Prostate gland (tissue), 2 donors: ENCODE measurements around the gene GAGE12J. TPM values are rescaled to one million over a fixed set of nuclear protein-coding genes. Genes with fewer than 3 reads are reported as not detected.
"Not testable (repeated sequence)": the region's sequence is repeated elsewhere in the genome, so short reads cannot be mapped to it uniquely, and the experiment has no call there.

Experiments used
- DNase-seq: peaks from one replicate; pipeline ENCODE4 v3.0.0-alpha.2; 2019; ENCODE audit warnings: low spot score
- H3K27ac ChIP-seq, 2 donors: fragments of 200-600 bp; sonication (generic); 2 replicates each; pipeline ENCODE4 v1.5.1; 2017 to 2019
- H3K27me3 ChIP-seq: fragments of 200-600 bp; sonication (generic); replicated peaks from 2 replicates; pipeline ENCODE4 v1.5.1; 2019; ENCODE audit not compliant: insufficient read depth
- H3K36me3 ChIP-seq, 2 donors: fragments of 200-600 bp; sonication (generic); 1 replicate in 1 of 2; 2 replicates in 1 of 2; pipeline versions ENCODE4 v1.5.1 to v1.8.1; 2017 to 2019
- H3K4me1 ChIP-seq: fragments of 200-600 bp; sonication (generic); replicated peaks from 2 replicates; pipeline ENCODE4 v1.5.1; 2019
- H3K4me3 ChIP-seq, 2 donors: fragments of 200-600 bp; sonication (generic); 2 replicates each; pipeline ENCODE4 v1.5.1; 2017 to 2019
- H3K9me3 ChIP-seq: fragments of 200-600 bp; sonication (generic); 2 replicates; pipeline ENCODE4 v1.5.1; 2017
- POLR2A ChIP-seq: fragments of 450-650 bp; IDR thresholded peaks from one replicate; pipeline ENCODE4 v1.6.1; 2016; ENCODE audit warnings: antibody characterized with exemption, mild to moderate bottlenecking
- POLR2AphosphoS5 ChIP-seq: sonication (generic); formaldehyde crosslinking; IDR thresholded peaks from one replicate; pipeline ENCODE4 v1.6.1; 2017; ENCODE audit warnings: antibody characterized with exemption
- WGBS: methylation state at CpG from one replicate; pipeline ENCODE4 v1.1.5; 2018; 5-methylcytosine and 5-hydroxymethylcytosine counted together
- intact Hi-C: fragments of 100-400 bp; cut with DNase I; formaldehyde crosslinking; loops from one replicate; pipeline ENCODE4 v1.14.2; 2022
- total RNA-seq, 2 donors: library from RNA; depleted of rRNA; stranded (reverse); fragments of >200 nt; gene quantifications; one replicate each; pipeline ENCODE4 v1.1.0, GENCODE V29; 2016
- TF ChIP-seq, protein P1 (sequence below), 4 experiments: fragments of 200-600 bp in 2 of 4; fragments of 450-650 bp in 2 of 4; sonication (generic) in 2 of 4; IDR thresholded peaks; 1 replicate in 3 of 4; 2 replicates in 1 of 4; pipeline ENCODE4 v1.5.1; 2016 to 2019; ENCODE audit warnings: antibody characterized with exemption in 4 of 4, mild to moderate bottlenecking in 2 of 4, moderate library complexity in 2 of 4

The GAGE12J gene
- total RNA-seq, 2 donors from 2014 or later, result not detected

DNA sequence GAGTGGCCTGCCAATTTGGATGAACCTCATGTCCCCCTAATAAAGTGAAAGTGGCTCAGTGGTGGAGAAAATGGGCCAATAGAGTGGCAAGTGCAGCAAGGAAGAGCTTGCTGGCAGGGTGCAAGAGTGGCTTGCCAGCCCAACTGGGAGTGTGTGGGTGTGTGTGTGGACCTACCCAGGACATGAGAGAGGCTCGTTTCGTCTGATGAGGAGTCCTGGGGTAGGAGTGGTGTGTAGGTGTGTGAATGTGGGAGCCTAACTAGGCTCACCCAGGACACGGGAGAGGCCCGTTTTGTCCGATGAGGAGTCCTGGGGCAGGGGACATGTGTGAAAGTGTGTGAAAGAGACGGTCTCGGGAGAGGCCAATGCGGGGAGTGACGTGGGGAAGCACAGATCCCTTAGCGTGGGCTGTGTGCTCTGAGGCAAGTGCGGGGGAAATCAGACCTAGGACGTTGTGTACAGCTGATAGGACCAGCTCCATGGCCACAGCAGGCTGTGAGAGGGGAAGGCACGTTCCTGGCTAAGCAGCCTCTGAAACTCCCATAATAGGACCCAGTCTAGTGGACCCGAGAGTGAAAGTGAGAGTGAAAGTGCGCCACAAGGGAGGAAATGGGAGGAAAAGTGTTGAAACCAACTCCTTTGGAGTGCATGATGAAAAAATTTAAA lies 13.1 kb upstream of the GAGE12J start:
- H3K36me3 ChIP-seq, result no peaks in the 10 kb centered on the region
- peak overlapping the region; percentile 63 to 78 for H3K27ac ChIP-seq
- no peaks in the 10 kb centered on the region for H3K4me1 ChIP-seq
- TF ChIP-seq, protein P1, sequence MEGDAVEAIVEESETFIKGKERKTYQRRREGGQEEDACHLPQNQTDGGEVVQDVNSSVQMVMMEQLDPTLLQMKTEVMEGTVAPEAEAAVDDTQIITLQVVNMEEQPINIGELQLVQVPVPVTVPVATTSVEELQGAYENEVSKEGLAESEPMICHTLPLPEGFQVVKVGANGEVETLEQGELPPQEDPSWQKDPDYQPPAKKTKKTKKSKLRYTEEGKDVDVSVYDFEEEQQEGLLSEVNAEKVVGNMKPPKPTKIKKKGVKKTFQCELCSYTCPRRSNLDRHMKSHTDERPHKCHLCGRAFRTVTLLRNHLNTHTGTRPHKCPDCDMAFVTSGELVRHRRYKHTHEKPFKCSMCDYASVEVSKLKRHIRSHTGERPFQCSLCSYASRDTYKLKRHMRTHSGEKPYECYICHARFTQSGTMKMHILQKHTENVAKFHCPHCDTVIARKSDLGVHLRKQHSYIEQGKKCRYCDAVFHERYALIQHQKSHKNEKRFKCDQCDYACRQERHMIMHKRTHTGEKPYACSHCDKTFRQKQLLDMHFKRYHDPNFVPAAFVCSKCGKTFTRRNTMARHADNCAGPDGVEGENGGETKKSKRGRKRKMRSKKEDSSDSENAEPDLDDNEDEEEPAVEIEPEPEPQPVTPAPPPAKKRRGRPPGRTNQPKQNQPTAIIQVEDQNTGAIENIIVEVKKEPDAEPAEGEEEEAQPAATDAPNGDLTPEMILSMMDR (IDR thresholded peaks at IDR 0.05), result no peak
- TF ChIP-seq POLR2AphosphoS5, result no peak
- TF ChIP-seq POLR2A, result no peak
- intact Hi-C loops, result no loop called here
- H3K27me3 ChIP-seq, result no peaks in the 10 kb centered on the region
- no peak for DNase-seq
- H3K4me3 ChIP-seq, result peak overlapping the region in 1 of 2 donors; percentile 13
- no peaks in the 10 kb centered on the region for H3K9me3 ChIP-seq
- 17% methylated on average over 15 of the region's 15 CpGs for WGBS

DNA sequence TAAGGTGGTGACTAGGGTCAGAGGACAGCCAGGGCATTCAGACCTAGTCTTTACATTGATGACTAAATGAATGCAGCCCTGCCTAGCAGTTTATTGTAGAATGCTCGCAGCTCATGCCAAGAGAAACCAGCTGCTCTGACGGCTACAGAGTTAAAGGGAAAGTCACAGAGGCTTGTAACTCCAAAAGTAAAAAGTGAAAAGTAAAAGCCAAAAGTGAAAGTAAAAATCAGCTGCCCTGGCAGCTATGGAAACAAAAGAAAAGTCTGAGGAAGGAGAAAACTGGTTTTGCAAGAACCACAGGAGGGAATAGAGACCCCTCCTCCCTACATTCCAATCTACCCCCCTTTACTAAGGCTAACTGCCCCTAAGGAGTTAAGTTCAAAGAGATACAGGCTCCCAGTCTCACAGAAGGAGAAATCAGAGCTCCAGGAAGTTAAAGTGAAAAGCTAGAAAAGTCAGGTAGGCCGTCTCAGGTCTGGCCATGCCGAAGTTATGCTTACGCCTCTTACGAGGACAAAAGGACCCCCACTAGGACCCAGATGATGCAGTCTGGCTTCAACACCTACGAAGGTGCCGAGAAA lies 12.3 kb upstream of the GAGE12J start:
- Histone ChIP-seq H3K4me1 (no peaks in the 10 kb centered on the region), H3K9me3 (no peaks in the 10 kb centered on the region), H3K27me3 (no peaks in the 10 kb centered on the region), H3K4me3 (peak overlapping the region in 1 of 2 donors; percentile 13), H3K36me3 (no peaks in the 10 kb centered on the region), H3K27ac (peak overlapping the region; percentile 63 to 78)
- intact Hi-C loops, result no loop called here
- WGBS, result 4% methylated on average over 8 of the region's 8 CpGs
- TF ChIP-seq POLR2AphosphoS5 (no peak), POLR2A (no peak)
- TF ChIP-seq, protein P1 (IDR thresholded peaks at IDR 0.05), result no peak
- peak; percentile 5 for DNase-seq

DNA sequence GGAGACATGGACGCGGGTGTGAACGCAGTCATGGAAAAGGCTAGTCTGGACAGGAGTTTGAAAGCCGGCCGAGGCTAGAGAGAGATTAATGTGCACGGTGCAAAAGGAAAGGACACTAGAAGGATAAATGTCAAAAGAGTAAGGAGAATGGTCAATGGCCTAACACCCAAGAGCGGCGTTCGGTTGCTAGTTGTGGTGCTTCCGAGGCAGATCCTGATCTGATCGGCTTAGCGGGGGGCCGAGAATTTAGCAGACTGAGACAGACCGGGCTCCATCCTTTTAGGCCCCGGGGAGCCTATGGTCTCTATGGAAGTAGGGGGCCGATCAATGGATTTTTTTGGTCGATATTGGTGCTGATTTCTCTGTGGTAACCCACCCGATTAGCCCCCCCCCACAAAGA lies 11.5 kb upstream of the GAGE12J start:
- no peak for TF ChIP-seq POLR2AphosphoS5
- Histone ChIP-seq H3K4me3 (no peak overlapping the region), H3K4me1 (no peaks in the 10 kb centered on the region), H3K9me3 (no peaks in the 10 kb centered on the region), H3K27me3 (no peaks in the 10 kb centered on the region), H3K27ac (peak overlapping the region in 1 of 2 donors; percentile 78), H3K36me3 (no peaks in the 10 kb centered on the region)
- intact Hi-C loops, result no loop called here
- DNase-seq, result no peak
- 59% methylated on average over 18 of the region's 18 CpGs for WGBS

DNA sequence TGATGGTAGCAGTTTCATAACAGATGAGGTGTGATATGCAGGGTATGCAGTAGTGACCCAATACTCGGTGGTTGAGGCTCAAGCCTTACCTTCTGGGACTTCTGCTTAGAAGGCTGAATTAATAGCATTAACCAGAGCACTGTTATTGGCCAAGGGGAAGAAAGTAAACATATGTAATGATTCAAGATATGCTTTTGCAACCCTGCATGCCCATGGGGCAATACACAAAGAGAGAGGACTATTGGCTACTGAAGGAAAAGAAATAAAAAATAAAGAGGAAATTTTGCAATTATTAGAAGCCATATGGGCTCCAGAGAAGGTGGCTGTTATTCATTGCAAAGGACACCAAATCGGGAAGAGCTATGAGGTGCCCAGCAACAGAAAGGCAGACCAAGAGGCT lies 9.7 kb upstream of the GAGE12J start:
- Histone ChIP-seq H3K4me3 (no peak overlapping the region), H3K27ac (no peak overlapping the region), H3K4me1 (no peaks in the 10 kb centered on the region), H3K36me3 (no peaks in the 10 kb centered on the region), H3K27me3 (no peaks in the 10 kb centered on the region), H3K9me3 (no peaks in the 10 kb centered on the region)
- intact Hi-C loops, result no loop called here
- WGBS, result 100% methylated on average over 2 of the region's 2 CpGs
- no peak for TF ChIP-seq POLR2A
- no peak for DNase-seq

DNA sequence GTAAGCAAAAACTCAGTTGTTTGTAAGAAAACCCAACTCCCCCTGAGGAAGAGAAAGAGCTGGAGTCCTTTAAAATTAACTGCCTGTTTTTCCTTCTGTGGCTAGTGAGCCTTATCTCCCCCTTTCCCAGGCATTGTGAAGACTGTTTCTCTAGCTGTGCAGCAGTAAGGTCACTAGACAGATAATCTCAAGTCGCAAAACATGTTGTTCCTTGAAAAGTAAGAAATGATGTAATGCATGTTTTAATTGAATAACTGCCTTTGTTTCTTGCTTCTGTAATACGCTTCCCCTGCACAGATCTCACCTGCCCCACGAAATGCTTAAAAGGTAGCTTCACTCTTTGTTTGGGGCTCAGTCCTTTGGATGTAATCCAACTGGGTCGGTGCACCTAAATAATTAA lies 5.8 kb upstream of the GAGE12J start:
- no peak for DNase-seq
- H3K4me1 ChIP-seq, result no peaks in the 10 kb centered on the region
- no peak overlapping the region for H3K27ac ChIP-seq
- TF ChIP-seq, protein P1 (IDR thresholded peaks at IDR 0.05), result no peak
- TF ChIP-seq POLR2A, result no peak
- no peak for TF ChIP-seq POLR2AphosphoS5
- WGBS, result 51% methylated on average over 4 of the region's 4 CpGs
- H3K36me3 ChIP-seq, result no peaks in the 10 kb centered on the region
- no peak overlapping the region for H3K4me3 ChIP-seq
- no peaks in the 10 kb centered on the region for H3K27me3 ChIP-seq
- H3K9me3 ChIP-seq, result no peaks in the 10 kb centered on the region
- intact Hi-C loops, result no loop called here

DNA sequence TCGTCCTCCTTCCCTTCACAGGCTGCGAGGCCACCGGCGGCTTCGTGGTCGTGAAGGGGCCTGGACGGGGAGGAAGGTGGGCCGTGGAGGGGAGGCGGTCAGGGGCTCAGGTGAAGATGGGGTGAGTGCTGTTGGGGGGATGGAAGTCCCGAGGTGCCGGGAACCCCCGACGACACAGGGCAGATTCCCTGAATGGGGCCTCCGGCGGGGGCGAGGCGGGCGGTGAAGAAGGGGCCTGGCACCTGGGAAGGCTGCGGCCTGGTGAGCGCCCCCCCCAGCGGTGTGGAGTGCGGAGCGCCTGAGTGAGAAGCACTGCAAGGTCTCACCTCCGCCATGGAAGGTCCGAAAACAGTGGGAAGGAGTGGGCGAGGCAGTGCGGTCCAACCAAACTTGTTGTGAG lies 429 bp downstream of the GAGE12J start:
- intact Hi-C loops, H3K27me3 ChIP-seq, DNase-seq, H3K27ac ChIP-seq, H3K36me3 ChIP-seq, H3K4me1 ChIP-seq, H3K4me3 ChIP-seq, H3K9me3 ChIP-seq: not testable (repeated sequence)
- no CpG with 5 or more reads among the region's 27 CpGs for WGBS

DNA sequence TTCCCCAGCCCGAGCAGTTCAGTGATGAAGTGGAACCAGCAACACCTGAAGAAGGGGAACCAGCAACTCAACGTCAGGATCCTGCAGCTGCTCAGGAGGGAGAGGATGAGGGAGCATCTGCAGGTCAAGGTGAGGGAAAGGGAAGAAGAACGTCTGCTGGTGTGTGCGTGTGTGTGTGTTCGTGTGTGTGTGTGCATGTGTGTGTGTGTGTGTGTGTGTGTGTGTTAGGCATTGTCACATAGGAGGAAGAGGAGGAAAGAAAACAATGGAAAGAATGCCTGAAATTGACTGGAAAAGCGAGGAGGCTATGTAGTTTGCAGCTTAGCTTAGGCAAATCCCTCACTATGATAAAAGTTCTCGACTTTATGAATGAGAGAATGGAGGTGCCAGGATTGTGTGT lies 1.9 kb downstream of the GAGE12J start:
- H3K36me3 ChIP-seq, H3K4me3 ChIP-seq, DNase-seq, intact Hi-C loops, H3K4me1 ChIP-seq, H3K27ac ChIP-seq, H3K27me3 ChIP-seq, H3K9me3 ChIP-seq: not testable (repeated sequence)
- WGBS, result no CpG with 5 or more reads among the region's 7 CpGs

DNA sequence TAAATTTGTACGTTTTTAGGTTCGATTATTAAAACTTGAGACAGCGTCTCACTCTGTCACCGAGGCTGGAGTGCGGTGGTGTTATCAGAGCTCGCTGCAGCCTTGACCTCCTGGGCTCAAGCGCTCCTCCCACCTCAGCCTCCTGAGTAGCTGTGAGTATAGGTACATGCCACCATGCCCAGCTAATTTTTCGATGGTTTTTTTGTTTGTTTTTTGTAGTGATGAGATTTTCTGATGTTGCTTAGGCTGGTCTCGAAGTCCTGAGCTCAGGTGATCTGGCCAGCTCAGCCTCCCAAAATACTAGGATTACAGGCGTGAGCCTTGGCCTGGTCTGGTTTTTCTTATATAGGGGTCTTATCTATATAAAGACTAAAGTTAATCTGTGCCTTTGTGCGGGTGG lies 8.6 kb downstream of the GAGE12J start:
- H3K36me3 ChIP-seq, DNase-seq, H3K9me3 ChIP-seq, H3K27ac ChIP-seq, H3K27me3 ChIP-seq, H3K4me3 ChIP-seq, H3K4me1 ChIP-seq, intact Hi-C loops: not testable (repeated sequence)
- WGBS, result 90% methylated on average over 7 of the region's 11 CpGs

DNA sequence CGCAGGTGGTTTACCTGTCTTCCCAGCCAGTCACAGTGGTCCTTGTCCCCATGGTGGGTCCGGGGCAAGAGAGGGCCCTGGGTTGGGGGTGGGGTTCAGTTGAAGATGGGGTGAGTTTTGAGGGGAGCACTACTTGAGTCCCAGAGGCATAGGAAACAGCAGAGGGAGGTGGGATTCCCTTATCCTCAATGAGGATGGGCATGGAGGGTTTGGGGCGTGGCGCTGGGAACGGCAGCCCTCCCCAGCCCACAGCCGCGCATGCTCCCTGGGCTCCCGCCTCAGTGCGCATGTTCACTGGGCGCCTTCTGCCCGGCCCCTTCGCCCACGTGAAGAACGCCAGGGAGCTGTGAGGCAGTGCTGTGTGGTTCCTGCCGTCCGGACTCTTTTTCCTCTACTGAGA lies 9.4 kb downstream of the GAGE12J start, which contains the start of gene GAGE13:
Gene GAGE13, plus strand, starts transcription at position 301 of the 400 bp plus-strand sequence. CDS start 1,156 bp downstream, outside the sequence.
- no CpG with 5 or more reads among the region's 16 CpGs for whole genome bisulfite sequencing
- H3K4me1 ChIP-seq, H3K9me3 ChIP-seq, DNase-seq, intact Hi-C loops, H3K27me3 ChIP-seq, H3K4me3 ChIP-seq, H3K27ac ChIP-seq, H3K36me3 ChIP-seq: not testable (repeated sequence)
